ENCODE results near the gene EMILIN1. TPM values are rescaled to one million over a fixed set of nuclear protein-coding genes. Genes with fewer than 3 reads are reported as not detected.

The EMILIN1 gene
- total and polyA plus RNA-seq, 2 of the 8 experiments (the other 6 are each of a cell fraction or from before 2014, with no cell fraction given), result 1.9 to 3.0 TPM

- Histone ChIP-seq H2AK5ac (ENCODE audit: low read depth, low read length) (no peak overlapping the region), H3K79me2 (ENCODE audit: control insufficient read depth in 1 of 2, insufficient read depth in 2 of 2, low read length in 2 of 2) (no peaks in the 10 kb centered on the region), H4K20me1 (replicated peaks in 1 of 2; ENCODE audit: control insufficient read depth in 1 of 2, insufficient read depth in 2 of 2, low read length in 2 of 2) (peaks cover 4 to 7% of the 10 kb centered on the region in 2 experiments), H3K18ac (ENCODE audit: extremely low read depth, low read length) (no peak overlapping the region), H2BK15ac (ENCODE audit: low read length) (no peak overlapping the region), H2AFZ (ENCODE audit: low read length) (no peak overlapping the region), H3K4me3 (ENCODE audit: extremely low read depth in 1 of 4, insufficient read depth in 2 of 4, low read depth in 3 of 4, low read length in 4 of 4) (no peak overlapping the region), H2BK120ac (replicated peaks; ENCODE audit: low read depth, low read length) (no peak overlapping the region), H3K56ac (replicated peaks; ENCODE audit: insufficient read length, low read depth, low read length) (no peak overlapping the region), H3K36me3 (ENCODE audit: control insufficient read depth in 2 of 4, insufficient read depth in 4 of 4, low read length in 3 of 4) (peaks cover 9 to 41% (median 17%) of the 10 kb centered on the region in 4 experiments), H3K4me1 (replicated peaks in 1 of 4; ENCODE audit: control insufficient read depth in 3 of 4, insufficient read depth in 4 of 4, low read length in 3 of 4) (no peaks in the 10 kb centered on the region), H3K9ac (replicated peaks in 1 of 4; ENCODE audit: extremely low read depth in 1 of 4, low read depth in 3 of 4, low read length in 3 of 4) (no peak overlapping the region), H3K27ac (ENCODE audit: low read depth, low read length) (no peak overlapping the region), H3K23ac (ENCODE audit: insufficient read length) (no peak overlapping the region), H4K5ac (ENCODE audit: insufficient read length, low read depth, low read length) (no peak overlapping the region), H3K4ac (replicated peaks; ENCODE audit: insufficient read length, low read depth, low read length) (no peak overlapping the region), H3K79me1 (ENCODE audit: low read depth, low read length) (no peaks in the 10 kb centered on the region), H4K8ac (ENCODE audit: extremely low read depth, insufficient read depth, low read length) (no peak overlapping the region), H2BK5ac (ENCODE audit: low read depth, low read length) (no peak overlapping the region), H4K91ac (replicated peaks; ENCODE audit: insufficient read length, low read length) (no peak overlapping the region), H3K4me2 (ENCODE audit: insufficient read depth in 1 of 2, low read depth in 2 of 2, low read length in 2 of 2) (no peak overlapping the region), H3K14ac (ENCODE audit: insufficient read length) (no peak overlapping the region), H2BK20ac (ENCODE audit: low read length) (no peak overlapping the region), H3K9me3 (ENCODE audit: insufficient read depth in 2 of 2, low read depth in 1 of 2, low read length in 1 of 2) (no peaks in the 10 kb centered on the region), H2BK12ac (ENCODE audit: low read depth, low read length) (no peak overlapping the region), H3K23me2 (ENCODE audit: low read depth, low read length) (no peaks in the 10 kb centered on the region), H3K27me3 (replicated peaks in 1 of 4; ENCODE audit: control insufficient read depth in 3 of 4, extremely low read depth in 1 of 4, insufficient read depth in 3 of 4, low read length in 3 of 4) (no peaks in the 10 kb centered on the region)
- ChIA-PET CTCF (ENCODE audit: partially characterized antibody) (interaction anchor here (0.7 to 18.3 kb wide), 3 partner anchors 24 to 214 kb away, joined by 3 to 160 read pairs (median 4); partner anchors contain the start of genes EMILIN1 and KHK), POLR2A (ENCODE audit: partially characterized antibody) (interaction anchor here (1.2 to 19.3 kb wide), 3 partner anchors 4 to 17 kb away, joined by 4 to 441 read pairs (median 441); partner anchors contain the start of genes AGBL5 and OST4)
- no peak for FAIRE-seq
- no peak for TF ChIP-seq MAFK (IDR thresholded peaks at IDR 0.05; ENCODE audit: low read depth, low read length)
- no peak for TF ChIP-seq RAD21 (IDR thresholded peaks at IDR 0.05 in 1 of 2, conservative IDR thresholded peaks at IDR 0.05 in 1 of 2; ENCODE audit: low read depth in 2 of 2, low read length in 2 of 2)
- TF ChIP-seq GABPA (IDR thresholded peaks at IDR 0.05; ENCODE audit: borderline replicate concordance, insufficient read depth, low read length), result no peak
- no peak for TF ChIP-seq HDAC2 (IDR thresholded peaks at IDR 0.05; ENCODE audit: borderline replicate concordance in 1 of 2, low read depth in 2 of 2, low read length in 2 of 2)
- no peak for TF ChIP-seq TBP (IDR thresholded peaks at IDR 0.05; ENCODE audit: low read depth, low read length)
- 85% methylated on average over 3 of the region's 3 CpGs; no CpG with 5 or more reads in 1 of the 2 experiments for WGBS, 2 experiments (ENCODE audit: extremely low coverage in 1 of 2, insufficient coverage in 1 of 2, insufficient read length in 1 of 2, insufficient replicate concordance in 2 of 2, low coverage in 1 of 2, low lambda C conversion rate in 2 of 2, missing lambda C conversion rate in 1 of 2)
- DNase-seq (ENCODE audit: low read depth in 1 of 2, low spot score in 2 of 2), result no peak
Measured at GRCh38 chr2:27060323-27060722, 18.1 kb upstream of the EMILIN1 start.

Data from H1 (cell line).